Neural cell (in vitro differentiated cells): ENCODE data around the gene PGAP2.

Source experiments
- EZH2 ChIP-seq: fragments of 200-600, 300-800 bp; shearing (Covaris generic), sonication (generic); IDR thresholded peaks from 2 replicates; pipeline ENCODE4 v1.6.1; 2014; ENCODE audit warnings: antibody characterized with exemption, low read length, borderline replicate concordance, mild to moderate bottlenecking; ENCODE audit not compliant: insufficient read depth, poor library complexity, severe bottlenecking
- SMC3 ChIP-seq: fragments of 450-650 bp; conservative IDR thresholded peaks from 2 replicates; pipeline ENCODE4 v1.6.1; 2014; ENCODE audit warnings: antibody characterized with exemption, mild to moderate bottlenecking, moderate library complexity; ENCODE audit not compliant: poor library complexity
- TAF1 ChIP-seq: IDR thresholded peaks from 2 replicates; pipeline ENCODE4 v1.6.1; 2012; ENCODE audit warnings: low read depth
- TF ChIP-seq, protein P1 (sequence below): fragments of 450-650 bp; IDR thresholded peaks from 2 replicates; pipeline ENCODE4 v1.5.1; 2014; ENCODE audit warnings: antibody characterized with exemption, mild to moderate bottlenecking, moderate library complexity; ENCODE audit not compliant: poor library complexity, severe bottlenecking

GRCh38 chr11:3810446-3810845 is 2.1 kb downstream of the PGAP2 start:
- no peak for TF ChIP-seq SMC3
- TF ChIP-seq, protein P1, sequence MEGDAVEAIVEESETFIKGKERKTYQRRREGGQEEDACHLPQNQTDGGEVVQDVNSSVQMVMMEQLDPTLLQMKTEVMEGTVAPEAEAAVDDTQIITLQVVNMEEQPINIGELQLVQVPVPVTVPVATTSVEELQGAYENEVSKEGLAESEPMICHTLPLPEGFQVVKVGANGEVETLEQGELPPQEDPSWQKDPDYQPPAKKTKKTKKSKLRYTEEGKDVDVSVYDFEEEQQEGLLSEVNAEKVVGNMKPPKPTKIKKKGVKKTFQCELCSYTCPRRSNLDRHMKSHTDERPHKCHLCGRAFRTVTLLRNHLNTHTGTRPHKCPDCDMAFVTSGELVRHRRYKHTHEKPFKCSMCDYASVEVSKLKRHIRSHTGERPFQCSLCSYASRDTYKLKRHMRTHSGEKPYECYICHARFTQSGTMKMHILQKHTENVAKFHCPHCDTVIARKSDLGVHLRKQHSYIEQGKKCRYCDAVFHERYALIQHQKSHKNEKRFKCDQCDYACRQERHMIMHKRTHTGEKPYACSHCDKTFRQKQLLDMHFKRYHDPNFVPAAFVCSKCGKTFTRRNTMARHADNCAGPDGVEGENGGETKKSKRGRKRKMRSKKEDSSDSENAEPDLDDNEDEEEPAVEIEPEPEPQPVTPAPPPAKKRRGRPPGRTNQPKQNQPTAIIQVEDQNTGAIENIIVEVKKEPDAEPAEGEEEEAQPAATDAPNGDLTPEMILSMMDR = no peak
- TF ChIP-seq TAF1 = no peak
- no peak for TF ChIP-seq EZH2
